ENCODE results near the gene C1orf210.

The C1orf210 gene

GRCh38 chr1:43293896-43294760, 8.7 kb upstream of the C1orf210 start:
- DNase-seq (ENCODE audit: low spot score): no peak

- no peak for DNase-seq (ENCODE audit: low spot score)
These were observed 7.8 kb upstream of the C1orf210 start for GRCh38 chr1:43293176-43293575.

GRCh38 chr1:43292679-43293078, 7.3 kb upstream of the C1orf210 start:
- DNase-seq (ENCODE audit: low spot score): no peak

- DNase-seq (ENCODE audit: low spot score): no peak
These were observed 6.8 kb upstream of the C1orf210 start for GRCh38 chr1:43292216-43292615.

GRCh38 chr1:43288785-43289706, 3.7 kb upstream of the C1orf210 start:
- no peak for DNase-seq (ENCODE audit: low spot score)

GRCh38 chr1:43288058-43288784, 2.8 kb upstream of the C1orf210 start:
- no peak for DNase-seq (ENCODE audit: low spot score)

- DNase-seq (ENCODE audit: low spot score): no peak
These were observed 1.2 kb upstream of the C1orf210 start for GRCh38 chr1:43286533-43286932.

- no peak for DNase-seq (ENCODE audit: low spot score)
These were observed 734 bp upstream of the C1orf210 start for GRCh38 chr1:43286115-43286514.

GRCh38 chr1:43284546-43285110, 753 bp downstream of the C1orf210 start:
- no peak for DNase-seq (ENCODE audit: low spot score)

- no peak for DNase-seq (ENCODE audit: low spot score)
These were observed 1.3 kb downstream of the C1orf210 start for GRCh38 chr1:43284065-43284464.

- DNase-seq (ENCODE audit: low spot score): no peak
These were observed 2.9 kb downstream of the C1orf210 start for GRCh38 chr1:43282220-43283195.

- no peak for DNase-seq (ENCODE audit: low spot score)
These were observed 4.7 kb downstream of the C1orf210 start for GRCh38 chr1:43280692-43281091.

- no peak for DNase-seq (ENCODE audit: low spot score)
These were observed 5.7 kb downstream of the C1orf210 start for GRCh38 chr1:43279666-43280065.

- DNase-seq (ENCODE audit: low spot score): no peak
These were observed 6.2 kb downstream of the C1orf210 start for GRCh38 chr1:43279161-43279560.

GRCh38 chr1:43277116-43277876, 8.1 kb downstream of the C1orf210 start:
- DNase-seq (ENCODE audit: low spot score): no peak

- DNase-seq (ENCODE audit: low spot score): no peak
These were observed 8.7 kb downstream of the C1orf210 start for GRCh38 chr1:43276673-43277072.

- no peak for DNase-seq (ENCODE audit: low spot score)
These were observed 9.4 kb downstream of the C1orf210 start for GRCh38 chr1:43275826-43276620.

- DNase-seq (ENCODE audit: low spot score): no peak
These were observed 10.6 kb downstream of the C1orf210 start for GRCh38 chr1:43274804-43275180.

Data from germinal center (tissue), 1 donor.